ENCODE measurements around the gene TMEM11.
"Not testable (repeated sequence)": the region's sequence is repeated elsewhere in the genome, so short reads cannot be mapped to it uniquely, and the experiment has no call there.

The TMEM11 gene

GRCh38 chr17:21242780-21243515, 29.0 kb upstream of the TMEM11 start:
- DNase-seq (ENCODE audit: low read depth in 2 of 3, low spot score in 2 of 3), result no peak

- no peak for DNase-seq (ENCODE audit: low read depth in 2 of 3, low spot score in 2 of 3)
Measured at GRCh38 chr17:21242026-21242697, 28.2 kb upstream of the TMEM11 start.

GRCh38 chr17:21241564-21241963, 27.6 kb upstream of the TMEM11 start:
- DNase-seq (ENCODE audit: low read depth in 2 of 3, low spot score in 2 of 3), result no peak

- DNase-seq (ENCODE audit: low read depth in 2 of 3, low spot score in 2 of 3), result no peak
Measured at GRCh38 chr17:21240369-21241055, 26.6 kb upstream of the TMEM11 start.

GRCh38 chr17:21239680-21240368, 25.9 kb upstream of the TMEM11 start:
- no peak for DNase-seq (ENCODE audit: low read depth in 2 of 3, low spot score in 2 of 3)

- no peak for DNase-seq (ENCODE audit: low read depth in 2 of 3, low spot score in 2 of 3)
Measured at GRCh38 chr17:21235921-21236320, 22.0 kb upstream of the TMEM11 start.

GRCh38 chr17:21233581-21234347, 19.8 kb upstream of the TMEM11 start:
- no peak for DNase-seq (ENCODE audit: low read depth in 2 of 3, low spot score in 2 of 3)

GRCh38 chr17:21232033-21232749, 18.2 kb upstream of the TMEM11 start:
- no peak for DNase-seq (ENCODE audit: low read depth in 2 of 3, low spot score in 2 of 3)

GRCh38 chr17:21231533-21231932, 17.6 kb upstream of the TMEM11 start:
- no peak for DNase-seq (ENCODE audit: low read depth in 2 of 3, low spot score in 2 of 3)

- no peak for DNase-seq (ENCODE audit: low read depth in 2 of 3, low spot score in 2 of 3)
Measured at GRCh38 chr17:21228845-21229244, 14.9 kb upstream of the TMEM11 start.

- DNase-seq (ENCODE audit: low read depth in 2 of 3, low spot score in 2 of 3), result no peak
Measured at GRCh38 chr17:21228111-21228510, 14.2 kb upstream of the TMEM11 start.

- not testable (repeated sequence) for DNase-seq (ENCODE audit: low read depth in 2 of 3, low spot score in 2 of 3)
Measured at GRCh38 chr17:21227277-21227676, 13.3 kb upstream of the TMEM11 start.

GRCh38 chr17:21223086-21223485, 9.1 kb upstream of the TMEM11 start:
- no peak for DNase-seq (ENCODE audit: low read depth in 2 of 3, low spot score in 2 of 3)

GRCh38 chr17:21218831-21219380, 4.9 kb upstream of the TMEM11 start:
- DNase-seq (ENCODE audit: low read depth in 2 of 3, low spot score in 2 of 3), result no peak

- peak in 1 of 3 experiments; percentile 16 for DNase-seq (ENCODE audit: low read depth in 2 of 3, low spot score in 2 of 3)
Measured at GRCh38 chr17:21218101-21218500, 4.1 kb upstream of the TMEM11 start.

GRCh38 chr17:21217346-21217745, 3.4 kb upstream of the TMEM11 start:
- DNase-seq (ENCODE audit: low read depth in 2 of 3, low spot score in 2 of 3), result no peak

- DNase-seq (ENCODE audit: low read depth in 2 of 3, low spot score in 2 of 3), result no peak
Measured at GRCh38 chr17:21215935-21216334, 2.0 kb upstream of the TMEM11 start.

GRCh38 chr17:21214777-21215541, 998 bp upstream of the TMEM11 start:
- peak in 1 of 3 experiments; percentile 14 for DNase-seq (ENCODE audit: low read depth in 2 of 3, low spot score in 2 of 3)

GRCh38 chr17:21213638-21214014, 335 bp downstream of the TMEM11 start:
- peak in 1 of 3 experiments; percentile 7 for DNase-seq (ENCODE audit: low read depth in 2 of 3, low spot score in 2 of 3)

Measured in activated CD8-positive, alpha-beta memory T cell treated with anti-CD3 and anti-CD28 coated beads for 48 hours (primary cell).